NCI-H460 (cell line): ENCODE results near the gene A3GALT2. TPM values are rescaled to one million over a fixed set of nuclear protein-coding genes. Genes with fewer than 3 reads are reported as not detected.
A peak's percentile ranks its signal among the peaks of the same experiment; 100 is the strongest.
"Not testable (repeated sequence)": the region's sequence is repeated elsewhere in the genome, so short reads cannot be mapped to it uniquely, and the experiment has no call there.

ENCODE experiments used
- DNase-seq: peaks from one replicate; pipeline ENCODE4 v3.0.0-alpha.2; 2016; ENCODE audit warnings: low read depth; ENCODE audit errors: extremely low read depth
- total RNA-seq: library from RNA; depleted of rRNA; stranded (reverse); fragments of >200 nt; shearing (Covaris generic); gene quantifications from 2 replicates; pipeline ENCODE4 v1.2.3, GENCODE V29; 2014

A3GALT2 gene
- total RNA-seq, 1 experiment from 2014 or later, result not detected

GRCh38 chr1:33317946-33318345 is 3.0 kb downstream of the A3GALT2 start:
- DNase-seq, result no peak

DNA sequence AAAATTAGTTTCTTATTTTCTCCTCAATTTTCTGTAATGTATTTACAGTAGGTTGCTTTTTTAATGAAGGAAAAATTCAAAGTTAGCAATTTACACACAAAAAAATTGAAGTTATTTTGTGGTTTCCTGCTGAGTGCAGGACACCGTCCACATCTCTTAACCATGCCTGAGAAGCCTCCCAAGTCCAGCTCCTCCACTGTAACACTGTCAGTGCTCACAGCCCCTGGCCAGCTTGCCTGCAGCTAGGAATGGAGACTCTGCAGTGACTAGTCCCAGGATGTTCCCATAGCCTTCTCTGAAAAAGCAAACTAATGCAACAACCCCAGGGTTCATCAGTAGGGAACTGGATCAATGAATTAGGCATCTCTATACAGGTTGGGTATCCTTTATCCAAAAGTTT is 3.5 kb downstream of the A3GALT2 start:
- DNase-seq, result no peak

GRCh38 chr1:33316601-33317000 is 4.3 kb downstream of the A3GALT2 start:
- DNase-seq, result no peak

DNA sequence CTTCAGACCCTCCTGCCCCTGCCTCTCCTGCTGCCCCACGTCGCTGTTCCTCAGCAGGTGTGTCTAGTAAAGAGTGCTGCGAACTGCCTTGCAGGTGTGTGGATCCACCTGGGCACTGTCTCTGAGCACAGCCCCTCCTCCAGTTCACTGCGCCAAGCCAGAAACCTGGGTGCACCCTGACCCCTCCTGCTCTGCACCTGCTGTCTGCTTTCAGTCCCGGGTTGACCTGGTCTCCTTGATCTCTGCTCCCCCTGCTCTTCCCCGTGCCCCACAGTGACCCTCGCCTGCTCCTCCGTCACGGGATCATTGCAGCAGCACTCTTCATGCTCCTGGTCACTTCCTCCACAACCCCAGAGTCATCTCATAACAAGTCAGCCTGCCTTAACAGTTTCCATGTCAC is 6.5 kb downstream of the A3GALT2 start:
- no peak for DNase-seq

DNA sequence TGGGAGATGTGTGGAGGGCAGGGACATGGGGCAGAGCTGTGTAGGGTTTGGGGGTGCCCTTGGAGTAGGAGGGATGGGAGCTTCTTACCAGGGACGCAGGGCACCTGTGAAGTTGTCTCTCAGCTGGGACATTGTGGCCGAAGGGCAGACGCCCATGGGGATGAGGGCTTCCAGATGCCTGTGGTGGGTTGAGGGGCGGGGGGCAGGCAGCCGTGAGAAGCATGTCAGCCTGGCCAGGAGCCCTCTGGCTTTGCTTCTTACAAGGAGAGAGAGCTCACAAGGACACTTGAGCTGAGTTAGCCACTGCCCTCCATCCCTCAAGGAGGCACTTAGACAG is 8.5 kb downstream of the A3GALT2 start:
- no peak for DNase-seq

GRCh38 chr1:33311706-33312412 is 9.0 kb downstream of the A3GALT2 start:
- no peak for DNase-seq

GRCh38 chr1:33310702-33311101 is 10.2 kb downstream of the A3GALT2 start:
- DNase-seq, result no peak

- DNase-seq, result not testable (repeated sequence)
Measured at GRCh38 chr1:33309351-33309750, 11.5 kb downstream of the A3GALT2 start.

DNA sequence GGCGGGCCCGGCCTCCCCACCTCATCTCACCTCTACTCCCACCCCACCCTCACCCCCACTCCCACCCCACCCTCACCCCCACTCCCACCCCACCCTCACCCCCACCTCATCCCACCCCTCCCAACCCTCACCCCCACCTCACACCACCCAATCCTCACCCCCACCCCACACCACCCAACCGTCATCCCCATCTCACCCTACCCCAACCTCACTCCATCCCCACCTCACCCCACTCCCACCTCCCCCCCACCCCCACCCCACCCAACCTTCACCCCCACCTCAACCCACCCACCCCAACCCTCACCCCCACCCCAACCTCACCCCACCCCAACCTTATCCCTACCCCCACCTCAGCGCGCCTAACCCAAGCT is 13.4 kb downstream of the A3GALT2 start:
- no peak for DNase-seq

DNA sequence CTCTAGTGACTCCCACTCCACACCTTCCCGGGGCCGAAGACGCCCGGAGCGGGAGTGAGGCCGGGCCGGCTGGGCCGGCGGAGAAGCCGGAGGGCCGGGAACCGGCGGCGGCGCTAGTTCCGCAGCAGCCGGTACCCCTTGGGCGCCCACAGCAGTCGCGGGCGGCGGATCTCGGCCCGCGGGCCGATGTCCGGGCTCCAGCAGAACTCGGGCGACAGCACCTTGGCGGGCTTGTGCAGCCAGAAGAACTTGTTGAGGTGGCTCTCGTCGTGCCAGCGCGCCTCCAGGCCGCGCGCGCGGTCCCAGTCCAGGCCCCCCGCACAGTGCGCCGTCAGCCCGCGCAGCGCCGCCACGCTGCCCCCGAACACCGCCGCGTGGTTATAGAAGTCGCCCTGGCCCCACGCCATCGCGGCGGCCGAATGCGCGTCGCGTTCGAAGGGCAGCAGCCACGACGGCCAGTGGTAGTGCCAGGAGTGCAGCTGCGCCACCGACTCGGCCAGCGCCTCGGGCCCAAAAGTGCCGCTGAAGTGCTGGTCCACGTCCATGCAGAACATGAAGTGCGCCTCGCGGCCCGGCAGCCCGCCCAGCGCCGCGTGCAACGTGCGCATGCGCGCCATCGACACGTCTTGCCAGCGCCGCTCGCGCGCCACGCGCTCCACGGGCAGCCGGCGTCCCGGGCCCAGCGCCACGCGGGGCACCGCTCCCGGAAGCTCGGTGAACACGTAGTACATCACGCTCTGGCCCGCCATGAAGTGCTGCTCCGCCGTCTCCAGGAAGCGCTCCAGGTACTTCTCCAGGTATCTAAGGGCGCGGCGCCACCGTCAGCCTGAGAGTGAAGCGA is 14.0 kb downstream of the A3GALT2 start:
- DNase-seq, result no peak

- no peak for DNase-seq
Measured at GRCh38 chr1:33305816-33306652, 14.9 kb downstream of the A3GALT2 start.

DNA sequence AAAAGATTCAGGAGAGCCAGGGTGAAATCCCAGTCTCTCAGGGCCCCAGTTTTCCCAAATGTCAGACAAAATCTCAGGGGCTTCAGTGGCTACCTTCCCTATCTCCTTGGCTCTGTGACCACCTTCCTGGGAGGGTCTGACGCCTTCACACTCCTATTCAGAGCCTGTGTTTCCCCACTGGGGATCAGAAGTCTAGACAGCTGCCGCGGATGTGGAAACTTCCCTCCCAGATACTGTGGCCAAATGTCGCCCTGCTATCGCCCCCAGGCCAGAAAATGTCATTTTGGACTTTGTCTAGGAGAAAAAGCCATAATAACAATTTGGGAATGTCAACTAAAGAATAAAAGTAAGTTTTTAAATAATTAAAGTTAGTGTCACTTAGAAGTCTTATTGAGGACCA is 15.9 kb downstream of the A3GALT2 start:
- no peak for DNase-seq

DNA sequence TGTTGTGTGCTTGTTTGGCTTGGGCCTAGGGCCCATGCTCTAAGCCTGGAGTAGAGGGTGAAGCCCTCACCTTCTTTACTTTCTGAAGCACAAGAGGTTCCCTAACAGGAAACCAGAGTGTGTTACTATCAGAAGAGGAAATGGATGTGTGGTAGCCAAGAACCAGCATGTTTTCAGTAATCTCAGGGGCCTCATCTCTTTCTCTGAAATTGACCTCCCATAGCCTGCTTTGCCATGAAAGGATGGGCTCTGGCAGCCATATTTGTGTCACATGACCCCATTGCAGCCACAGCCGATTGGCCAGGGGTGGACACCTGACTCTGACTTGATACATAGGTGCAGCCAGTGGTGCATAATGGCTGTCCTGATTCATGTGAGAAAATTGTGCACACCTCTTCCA is 18.6 kb downstream of the A3GALT2 start:
- DNase-seq, result no peak

GRCh38 chr1:33301273-33301984 is 19.5 kb downstream of the A3GALT2 start:
- no peak for DNase-seq

GRCh38 chr1:33300673-33301072 is 20.2 kb downstream of the A3GALT2 start:
- no peak for DNase-seq

- DNase-seq, result no peak
Measured at GRCh38 chr1:33299461-33300155, 21.3 kb downstream of the A3GALT2 start.

GRCh38 chr1:33298623-33299277 is 22.1 kb downstream of the A3GALT2 start:
- DNase-seq, result peak; percentile 55

- no peak for DNase-seq
Measured at GRCh38 chr1:33297911-33298622, 22.8 kb downstream of the A3GALT2 start.

- DNase-seq, result no peak
Measured at GRCh38 chr1:33296824-33297223, 24.1 kb downstream of the A3GALT2 start.
